ENCODE results near the gene DSCAM. TPM values are rescaled to one million over a fixed set of nuclear protein-coding genes. Genes with fewer than 3 reads are reported as not detected.

The DSCAM gene
- total RNA-seq, 1 donor from 2014 or later, result 2.7 TPM

GRCh38 chr21:40489001-40489400 lies 358.0 kb downstream of the DSCAM start:
- no peaks in the 10 kb centered on the region for H3K27me3 Mint-ChIP-seq
- no peak overlapping the region for H3K27ac Mint-ChIP-seq
- DNase-seq (ENCODE audit: low spot score, unreplicated experiment), result no peak
- peaks cover 20% of the 10 kb centered on the region for H3K9me3 Mint-ChIP-seq (ENCODE audit: low read depth)
- peaks cover 6% of the 10 kb centered on the region for H3K36me3 Mint-ChIP-seq (ENCODE audit: insufficient read depth)
- no peak overlapping the region for H3K4me3 Mint-ChIP-seq (ENCODE audit: low read depth)
- H3K4me1 Mint-ChIP-seq (ENCODE audit: low read depth), result no peaks in the 10 kb centered on the region
- no peak for TF ChIP-seq CTCF (IDR thresholded peaks at IDR 0.05; ENCODE audit: unreplicated experiment)

GRCh38 chr21:40481764-40482163 lies 365.2 kb downstream of the DSCAM start:
- Mint-ChIP-seq H3K27me3 (no peaks in the 10 kb centered on the region), H3K27ac (no peak overlapping the region)

GRCh38 chr21:40474513-40474912 lies 372.4 kb downstream of the DSCAM start:
- H3K36me3 Mint-ChIP-seq (ENCODE audit: insufficient read depth), result peaks cover 2% of the 10 kb centered on the region
- no peak overlapping the region for H3K27ac Mint-ChIP-seq
- H3K4me3 Mint-ChIP-seq (ENCODE audit: low read depth), result no peak overlapping the region
- TF ChIP-seq CTCF (IDR thresholded peaks at IDR 0.05; ENCODE audit: unreplicated experiment), result no peak
- no peaks in the 10 kb centered on the region for H3K27me3 Mint-ChIP-seq
- DNase-seq (ENCODE audit: low spot score, unreplicated experiment), result no peak
- H3K9me3 Mint-ChIP-seq (ENCODE audit: low read depth), result peaks cover 6% of the 10 kb centered on the region
- H3K4me1 Mint-ChIP-seq (ENCODE audit: low read depth), result peaks cover 9% of the 10 kb centered on the region

More at GRCh38 chr21:40481764-40482163, 365.2 kb downstream of the DSCAM start:
- no peak for TF ChIP-seq CTCF (IDR thresholded peaks at IDR 0.05; ENCODE audit: unreplicated experiment)
- H3K9me3 Mint-ChIP-seq (ENCODE audit: low read depth), result peaks cover 6% of the 10 kb centered on the region
- no peak for DNase-seq (ENCODE audit: low spot score, unreplicated experiment)
- no peak overlapping the region for H3K4me3 Mint-ChIP-seq (ENCODE audit: low read depth)
- peaks cover 12% of the 10 kb centered on the region for H3K4me1 Mint-ChIP-seq (ENCODE audit: low read depth)
- H3K36me3 Mint-ChIP-seq (ENCODE audit: insufficient read depth), result peaks cover 2% of the 10 kb centered on the region

- Mint-ChIP-seq H3K36me3 (ENCODE audit: insufficient read depth) (no peaks in the 10 kb centered on the region), H3K4me1 (ENCODE audit: low read depth) (peaks cover 12% of the 10 kb centered on the region), H3K27ac (peak overlapping the region; percentile 51), H3K4me3 (ENCODE audit: low read depth) (no peak overlapping the region), H3K27me3 (peaks cover 5% of the 10 kb centered on the region), H3K9me3 (ENCODE audit: low read depth) (no peaks in the 10 kb centered on the region)
- no peak for TF ChIP-seq CTCF (IDR thresholded peaks at IDR 0.05; ENCODE audit: unreplicated experiment)
- DNase-seq (ENCODE audit: low spot score, unreplicated experiment), result no peak
Measured at GRCh38 chr21:40472013-40472412, 374.9 kb downstream of the DSCAM start.

- H3K4me3 Mint-ChIP-seq (ENCODE audit: low read depth), result no peak overlapping the region
- H3K4me1 Mint-ChIP-seq (ENCODE audit: low read depth), result peaks cover 11% of the 10 kb centered on the region
- no peak for TF ChIP-seq CTCF (IDR thresholded peaks at IDR 0.05; ENCODE audit: unreplicated experiment)
- no peaks in the 10 kb centered on the region for H3K36me3 Mint-ChIP-seq (ENCODE audit: insufficient read depth)
- peaks cover 5% of the 10 kb centered on the region for H3K27me3 Mint-ChIP-seq
- no peaks in the 10 kb centered on the region for H3K9me3 Mint-ChIP-seq (ENCODE audit: low read depth)
- H3K27ac Mint-ChIP-seq, result no peak overlapping the region
- DNase-seq (ENCODE audit: low spot score, unreplicated experiment), result no peak
Measured at GRCh38 chr21:40471103-40471502, 375.9 kb downstream of the DSCAM start.
